Stimulated activated naive CD8-positive, alpha-beta T cell treated with anti-CD3 and anti-CD28 coated beads, Interleukin-15, Interleukin-2, amounts not matched to agents 100 ng/mL and 50 ng/mL, for 24 hours (primary cell): ENCODE data around the gene ATP6V0A1.
A peak's percentile ranks its signal among the peaks of the same experiment; 100 is the strongest.

ENCODE experiments used
- H3K27ac Mint-ChIP-seq: one replicate; pipeline ENCODE4 v1.8.0; 2021; ENCODE audit warnings: mild to moderate bottlenecking, mixed read lengths
- H3K27me3 Mint-ChIP-seq: one replicate; pipeline ENCODE4 v1.8.0; 2021; ENCODE audit warnings: mixed read lengths
- H3K36me3 Mint-ChIP-seq: one replicate; pipeline ENCODE4 v1.8.0; 2021; ENCODE audit warnings: low read depth, mixed read lengths
- H3K4me1 Mint-ChIP-seq: one replicate; pipeline ENCODE4 v1.8.0; 2021; ENCODE audit warnings: low read depth, mixed read lengths
- H3K4me3 Mint-ChIP-seq: one replicate; pipeline ENCODE4 v1.8.0; 2021; ENCODE audit warnings: mild to moderate bottlenecking, mixed read lengths
- H3K9me3 Mint-ChIP-seq: one replicate; pipeline ENCODE4 v1.8.0; 2021; ENCODE audit warnings: mixed read lengths

The ATP6V0A1 gene

GRCh38 chr17:42561897-42562387 lies 103.3 kb downstream of the ATP6V0A1 start, which contains the start of gene COASY:
TSS of gene COASY (plus strand) at chr17:42562148. CDS start at chr17:42562623, 475 bp downstream.
- no peaks in the 10 kb centered on the region for H3K27me3 Mint-ChIP-seq

GRCh38 chr17:42562388-42563142 lies 103.9 kb downstream of the ATP6V0A1 start:
- Mint-ChIP-seq H3K4me1 (peaks cover 37% of the 10 kb centered on the region), H3K27me3 (no peaks in the 10 kb centered on the region), H3K4me3 (peak overlapping the region; percentile 95), H3K27ac (peak overlapping the region; percentile 92), H3K36me3 (peaks cover 14% of the 10 kb centered on the region), H3K9me3 (no peaks in the 10 kb centered on the region)

More at GRCh38 chr17:42561897-42562387, 103.3 kb downstream of the ATP6V0A1 start, which contains the start of gene COASY:
- H3K9me3 Mint-ChIP-seq = no peaks in the 10 kb centered on the region
- peak within 1 kb of the TSS; percentile 95 for H3K4me3 Mint-ChIP-seq
- peaks cover 35% of the 10 kb centered on the region for H3K4me1 Mint-ChIP-seq
- peak within 1 kb of the TSS; percentile 92 for H3K27ac Mint-ChIP-seq
- H3K36me3 Mint-ChIP-seq = peaks cover 14% of the 10 kb centered on the region

GRCh38 chr17:42563143-42563509 lies 104.4 kb downstream of the ATP6V0A1 start:
- H3K4me3 Mint-ChIP-seq = peak overlapping the region; percentile 95
- H3K4me1 Mint-ChIP-seq = peaks cover 41% of the 10 kb centered on the region

GRCh38 chr17:42563543-42563942 lies 104.9 kb downstream of the ATP6V0A1 start:
- Mint-ChIP-seq H3K4me1 (peaks cover 43% of the 10 kb centered on the region), H3K36me3 (peaks cover 21% of the 10 kb centered on the region), H3K27ac (peak overlapping the region; percentile 92), H3K27me3 (no peaks in the 10 kb centered on the region), H3K9me3 (no peaks in the 10 kb centered on the region), H3K4me3 (peak overlapping the region; percentile 95)

More at GRCh38 chr17:42563143-42563509, 104.4 kb downstream of the ATP6V0A1 start:
- H3K27ac Mint-ChIP-seq = peak overlapping the region; percentile 92
- H3K27me3 Mint-ChIP-seq = no peaks in the 10 kb centered on the region
- H3K36me3 Mint-ChIP-seq = peaks cover 19% of the 10 kb centered on the region
- H3K9me3 Mint-ChIP-seq = no peaks in the 10 kb centered on the region

GRCh38 chr17:42563950-42564349 lies 105.3 kb downstream of the ATP6V0A1 start:
- no peaks in the 10 kb centered on the region for H3K27me3 Mint-ChIP-seq
- H3K4me1 Mint-ChIP-seq = peaks cover 47% of the 10 kb centered on the region
- H3K27ac Mint-ChIP-seq = peak overlapping the region; percentile 92
- peak overlapping the region; percentile 95 for H3K4me3 Mint-ChIP-seq
- H3K36me3 Mint-ChIP-seq = peaks cover 26% of the 10 kb centered on the region
- no peaks in the 10 kb centered on the region for H3K9me3 Mint-ChIP-seq

- Mint-ChIP-seq H3K27ac (peak overlapping the region; percentile 58), H3K9me3 (no peaks in the 10 kb centered on the region), H3K4me3 (peak overlapping the region; percentile 20), H3K27me3 (no peaks in the 10 kb centered on the region), H3K4me1 (peaks cover 56% of the 10 kb centered on the region), H3K36me3 (peaks cover 36% of the 10 kb centered on the region)
Measured at GRCh38 chr17:42564815-42565522, 106.3 kb downstream of the ATP6V0A1 start.

GRCh38 chr17:42565523-42566214 lies 107.0 kb downstream of the ATP6V0A1 start:
- no peaks in the 10 kb centered on the region for H3K27me3 Mint-ChIP-seq
- no peaks in the 10 kb centered on the region for H3K9me3 Mint-ChIP-seq
- peak overlapping the region; percentile 97 for H3K27ac Mint-ChIP-seq
- peaks cover 57% of the 10 kb centered on the region for H3K4me1 Mint-ChIP-seq
- H3K4me3 Mint-ChIP-seq = no peak overlapping the region
- H3K36me3 Mint-ChIP-seq = peaks cover 41% of the 10 kb centered on the region

- Mint-ChIP-seq H3K4me1 (peaks cover 53% of the 10 kb centered on the region), H3K9me3 (no peaks in the 10 kb centered on the region), H3K27ac (peak overlapping the region; percentile 97), H3K4me3 (peak overlapping the region; percentile 97), H3K27me3 (no peaks in the 10 kb centered on the region), H3K36me3 (peaks cover 47% of the 10 kb centered on the region)
Measured at GRCh38 chr17:42566215-42566882, 107.7 kb downstream of the ATP6V0A1 start.

GRCh38 chr17:42566883-42567573 lies 108.3 kb downstream of the ATP6V0A1 start, which contains the start of gene MLX:
TSS of gene MLX (plus strand) at chr17:42567100. CDS start at chr17:42567125, 25 bp downstream.
- peak within 1 kb of the TSS; percentile 97 for H3K27ac Mint-ChIP-seq

GRCh38 chr17:42568341-42569111 lies 109.8 kb downstream of the ATP6V0A1 start:
- no peaks in the 10 kb centered on the region for H3K9me3 Mint-ChIP-seq

More at GRCh38 chr17:42566883-42567573, 108.3 kb downstream of the ATP6V0A1 start, which contains the start of gene MLX:
- Mint-ChIP-seq H3K27me3 (no peaks in the 10 kb centered on the region), H3K36me3 (peaks cover 54% of the 10 kb centered on the region), H3K9me3 (no peaks in the 10 kb centered on the region), H3K4me3 (peak within 1 kb of the TSS; percentile 97), H3K4me1 (peaks cover 50% of the 10 kb centered on the region)

GRCh38 chr17:42571435-42572225 lies 113.0 kb downstream of the ATP6V0A1 start:
- Mint-ChIP-seq H3K4me3 (no peak overlapping the region), H3K27me3 (no peaks in the 10 kb centered on the region), H3K27ac (no peak overlapping the region), H3K36me3 (peaks cover 84% of the 10 kb centered on the region), H3K9me3 (no peaks in the 10 kb centered on the region), H3K4me1 (peaks cover 53% of the 10 kb centered on the region)

More at GRCh38 chr17:42568341-42569111, 109.8 kb downstream of the ATP6V0A1 start:
- Mint-ChIP-seq H3K4me1 (peaks cover 44% of the 10 kb centered on the region), H3K4me3 (peak overlapping the region; percentile 97), H3K27me3 (no peaks in the 10 kb centered on the region), H3K36me3 (peaks cover 61% of the 10 kb centered on the region), H3K27ac (peak overlapping the region; percentile 49)
